NCI-H510A treated with DMSO at 0.1 percent for 48 hours (cell line): ENCODE measurements around the gene TSC1.

Source experiments
- DNase-seq: peaks from one replicate; lab custom pipeline; 2025; lab: John Stamatoyannopoulos, UW

TSC1 gene

GRCh38 chr9:132887181-132888120, 57.0 kb downstream of the TSC1 start:
- DNase-seq, result no peak

- no peak for DNase-seq
Observed at GRCh38 chr9:132886334-132886725, 58.1 kb downstream of the TSC1 start.

- DNase-seq, result no peak
Observed at GRCh38 chr9:132885720-132886333, 58.6 kb downstream of the TSC1 start.

- no peak for DNase-seq
Observed at GRCh38 chr9:132883349-132884294, 60.8 kb downstream of the TSC1 start.

DNA sequence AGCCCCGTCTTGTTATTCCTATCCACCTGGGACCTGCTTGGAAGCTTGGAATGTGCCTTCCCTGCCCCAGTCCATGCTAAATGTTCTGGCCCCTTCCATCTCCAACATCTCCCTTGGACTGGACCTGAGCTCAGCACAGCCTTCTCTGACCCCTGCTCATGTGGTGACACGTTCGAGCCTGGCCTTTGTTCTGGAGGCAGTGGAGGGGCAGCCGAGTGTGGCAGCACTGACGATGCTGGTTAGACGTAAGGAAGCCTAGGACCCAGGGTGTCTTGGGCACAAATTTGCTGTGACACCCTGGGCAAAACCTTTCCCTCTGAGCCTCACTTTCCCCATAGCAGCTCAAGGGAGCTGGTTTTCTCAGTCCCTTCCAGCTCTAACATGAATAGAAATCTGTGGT, 61.8 kb downstream of the TSC1 start:
- DNase-seq, result no peak

GRCh38 chr9:132881826-132882225, 62.6 kb downstream of the TSC1 start:
- no peak for DNase-seq

- DNase-seq, result no peak
Observed at GRCh38 chr9:132880324-132880661, 64.1 kb downstream of the TSC1 start.

DNA sequence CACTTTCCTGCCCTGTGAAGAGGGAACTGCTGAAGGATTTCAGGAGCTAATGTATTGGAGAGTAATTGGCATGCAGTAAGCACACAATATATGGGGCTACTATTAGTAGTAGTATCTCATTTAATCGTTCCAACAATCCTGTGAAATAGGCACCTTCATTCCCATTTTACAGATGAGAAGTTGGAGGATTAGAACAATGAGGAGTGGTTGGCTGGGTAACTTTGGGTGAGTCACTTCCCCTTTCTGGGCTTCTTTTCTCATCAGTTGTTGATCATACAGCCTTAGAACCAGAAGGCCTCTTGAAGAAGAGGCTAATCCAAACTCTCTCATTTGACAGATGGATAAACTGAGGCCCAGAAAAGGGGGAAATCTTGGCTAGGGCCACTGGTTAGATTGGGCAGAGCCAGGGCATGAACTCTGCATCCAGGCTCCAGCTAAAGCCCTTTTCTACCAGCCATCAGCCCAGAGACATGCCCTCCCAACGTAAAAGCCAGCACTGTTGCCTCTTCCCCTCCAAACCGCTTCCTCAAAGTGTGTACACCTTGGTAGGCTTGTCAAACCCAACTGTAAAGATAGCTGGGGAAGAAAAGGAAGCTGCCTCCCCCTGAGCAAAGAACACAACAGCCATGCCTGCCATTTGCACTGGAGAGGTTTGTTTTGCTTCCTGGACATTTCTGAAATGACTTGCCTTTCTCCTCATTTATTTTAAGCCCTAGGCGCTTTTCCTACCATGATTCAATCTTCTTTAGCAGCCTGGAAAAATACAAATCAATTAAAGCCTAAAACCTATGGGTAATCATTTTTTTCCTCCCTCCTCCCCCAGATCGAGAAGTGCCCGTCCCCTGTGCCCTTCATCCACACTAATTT, 64.7 kb downstream of the TSC1 start:
- DNase-seq, result no peak

GRCh38 chr9:132878695-132879456, 65.5 kb downstream of the TSC1 start, which contains the start of gene SPACA9:
Gene SPACA9 (plus strand): TSS chr9:132878898. CDS start chr9:132883948, 5,050 bp downstream.
- DNase-seq, result peak; percentile 22

DNA sequence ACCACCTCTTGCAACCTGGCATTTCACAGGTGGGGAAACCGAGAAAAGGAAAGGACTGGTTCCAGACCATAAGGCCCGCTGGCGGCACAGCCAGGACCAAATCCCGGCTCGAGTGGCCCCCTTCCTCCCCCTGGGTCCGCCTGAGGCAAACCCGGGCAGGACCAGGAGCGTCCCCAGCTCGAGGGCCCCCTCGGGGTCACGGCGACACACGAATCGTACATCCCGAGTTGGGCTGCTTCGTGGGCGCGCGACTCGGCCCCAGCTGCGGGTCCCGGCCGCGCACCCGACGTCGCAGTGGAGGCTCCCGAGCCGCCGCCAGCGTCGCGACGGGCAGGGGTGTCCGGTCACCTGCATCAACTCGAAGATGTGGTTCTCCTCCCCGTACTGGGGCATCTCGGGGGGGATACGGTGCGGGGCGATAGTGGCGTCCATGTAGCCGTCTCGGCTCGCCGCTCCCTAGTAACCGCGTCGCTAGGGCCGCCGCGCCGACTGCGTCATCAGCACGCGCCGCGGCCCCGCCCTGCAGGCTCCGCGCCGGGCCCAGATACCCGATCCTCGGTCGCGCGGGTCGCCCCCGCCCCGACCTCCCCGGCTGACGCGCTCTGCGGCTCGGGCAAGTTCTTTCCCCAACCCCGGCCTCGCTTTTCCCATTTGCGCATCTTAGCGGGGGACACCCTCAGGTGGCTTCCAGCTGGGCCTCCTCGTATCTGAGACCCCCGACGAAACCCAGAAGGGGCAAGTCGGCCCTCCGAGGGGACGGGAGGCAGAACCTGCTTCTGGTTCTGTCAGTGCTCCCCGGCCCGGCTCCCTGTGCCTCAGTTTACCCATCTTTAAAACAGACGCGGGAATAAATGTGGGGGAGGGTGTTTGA, 66.4 kb downstream of the TSC1 start, which contains the start of gene AK8:
Gene AK8, minus strand, starts transcription at position 461 of the 871 bp plus-strand sequence. Its CDS starts 29 bp downstream, at position 432.
- DNase-seq, result peak; percentile 34

- no peak for DNase-seq
Observed at GRCh38 chr9:132877458-132877823, 67.0 kb downstream of the TSC1 start.

GRCh38 chr9:132876849-132877248, 67.6 kb downstream of the TSC1 start:
- no peak for DNase-seq

DNA sequence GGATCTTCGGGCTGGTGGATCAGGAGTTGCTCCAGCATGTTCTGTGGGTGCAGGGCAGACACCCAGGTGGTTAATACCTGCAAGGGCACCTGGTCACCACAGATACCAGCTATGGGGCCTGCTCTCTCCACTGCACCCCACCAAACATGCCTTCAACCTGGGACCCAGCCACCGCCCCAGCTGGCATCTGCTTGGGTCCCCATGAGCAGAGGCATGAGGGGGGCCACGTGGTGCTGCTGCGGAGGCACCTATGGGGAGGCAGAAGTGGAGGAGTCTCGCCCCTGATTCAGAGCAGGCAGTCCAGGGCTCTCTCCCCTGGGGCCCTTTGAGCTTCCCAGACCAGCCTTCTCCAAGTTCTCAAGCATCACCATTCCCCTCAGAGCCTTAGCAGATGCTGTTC, 69.3 kb downstream of the TSC1 start:
- DNase-seq, result no peak

DNA sequence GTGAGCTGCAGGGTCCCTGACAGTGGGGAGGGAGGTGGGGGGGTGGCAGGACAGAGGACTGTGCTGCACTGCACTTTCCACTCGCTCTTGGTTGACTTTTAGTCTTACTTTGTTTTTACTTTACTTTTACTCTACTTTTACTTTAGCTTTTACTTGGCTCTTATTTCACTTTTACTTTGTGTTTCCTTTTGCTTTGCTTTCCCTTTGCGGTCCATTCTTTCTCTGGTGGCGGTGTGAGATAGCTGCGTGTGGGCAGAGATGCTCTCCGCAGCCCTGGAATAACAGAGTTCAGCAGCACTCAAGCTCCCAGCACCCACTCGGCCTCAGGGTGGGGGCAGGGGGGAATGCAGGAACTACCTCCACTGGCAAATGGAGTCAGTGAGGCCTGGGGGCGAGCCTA, 71.0 kb downstream of the TSC1 start:
- DNase-seq, result no peak

DNA sequence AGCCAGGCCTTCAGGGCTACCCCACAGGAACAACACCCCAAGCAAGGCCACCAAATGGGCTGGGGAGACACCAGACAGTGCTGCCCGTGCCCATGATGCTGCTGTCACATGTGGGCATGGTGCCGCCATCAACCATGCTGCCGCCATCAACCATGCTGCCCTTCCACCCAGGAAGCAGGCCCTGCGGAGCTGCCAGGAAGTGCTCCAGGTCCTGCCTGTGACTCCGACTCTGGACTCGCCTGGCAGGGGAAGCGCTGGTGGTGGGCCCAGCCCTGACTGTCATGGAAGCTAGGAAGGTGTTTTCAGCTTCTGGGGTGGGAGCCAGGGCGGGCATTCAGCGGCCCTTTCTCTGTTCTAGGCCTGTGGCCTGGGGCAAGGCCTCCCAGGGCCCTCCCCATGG, 75.2 kb downstream of the TSC1 start:
- no peak for DNase-seq

- no peak for DNase-seq
Observed at GRCh38 chr9:132866898-132867297, 77.5 kb downstream of the TSC1 start.

- DNase-seq, result no peak
Observed at GRCh38 chr9:132864691-132865090, 79.7 kb downstream of the TSC1 start.

DNA sequence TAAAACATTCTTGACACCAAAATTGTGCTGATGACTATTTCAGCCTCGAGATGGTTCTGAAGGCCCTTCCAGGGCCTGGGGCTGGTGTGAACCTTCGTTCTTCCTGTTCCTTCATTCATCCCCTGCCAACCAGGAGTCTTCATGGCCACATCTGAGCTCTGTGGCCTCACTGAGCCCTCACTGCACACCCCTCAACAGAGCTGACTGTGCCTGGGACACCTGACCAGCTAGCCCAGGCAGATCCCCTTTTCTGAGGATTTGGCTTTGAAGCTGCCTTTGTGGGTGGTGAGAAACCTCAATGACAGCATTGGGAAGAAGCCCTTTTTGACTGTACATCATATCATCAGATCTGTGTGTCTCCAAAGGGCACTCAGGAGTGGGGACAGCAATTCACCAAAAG, 80.1 kb downstream of the TSC1 start:
- DNase-seq, result no peak

- DNase-seq, result no peak
Observed at GRCh38 chr9:132863096-132863495, 81.3 kb downstream of the TSC1 start.

DNA sequence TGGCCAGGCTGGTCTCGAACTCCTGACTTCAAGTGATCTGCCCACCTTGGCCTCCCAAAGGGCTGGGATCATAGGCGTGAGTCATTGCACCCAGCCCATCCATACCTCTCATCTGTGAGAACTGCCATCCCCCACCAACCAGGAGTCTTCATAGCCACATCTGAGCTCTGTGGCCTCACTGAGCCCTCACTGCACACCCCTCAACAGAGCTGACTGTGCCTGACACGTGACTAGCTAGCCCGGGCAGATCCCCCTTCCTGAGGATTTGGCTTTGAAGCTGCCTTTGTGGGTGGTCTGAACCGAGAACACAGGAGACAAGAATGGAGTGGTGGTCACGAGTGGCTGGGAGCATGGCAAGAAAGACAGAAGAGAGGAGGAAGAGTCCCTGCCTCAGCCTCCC, 81.9 kb downstream of the TSC1 start:
- no peak for DNase-seq
